Caco-2 (cell line): ENCODE data around the gene ATAD3A. TPM values are rescaled to one million over a fixed set of nuclear protein-coding genes. Genes with fewer than 3 reads are reported as not detected.
"Not testable (repeated sequence)": the region's sequence is repeated elsewhere in the genome, so short reads cannot be mapped to it uniquely, and the experiment has no call there.

Source experiments
- BruUV-seq: library from RNA; stranded (reverse); fragments of 400-500 nt; replicated peaks from 2 replicates; lab custom pipeline; 2021; lab: Mats Ljungman, UMichigan
- CTCF ChIA-PET: fragments of 300-600 bp; sonication (Branson Sonifier 250); formaldehyde crosslinking; loops from one replicate; lab custom pipeline; 2022; ENCODE audit warnings: antibody characterized with exemption; lab: Charles Lee
- POLR2A ChIA-PET: fragments of 300-600 bp; sonication (Branson Sonifier 250); formaldehyde crosslinking; loops from one replicate; lab custom pipeline; 2022; ENCODE audit warnings: antibody characterized with exemption; lab: Charles Lee
- DNase-seq, 2 experiments: peaks; one replicate each; pipeline versions ENCODE4 v3.0.0 to v3.0.0-alpha.2; 2020 to 2022
- H3K27me3 ChIP-seq: replicated peaks from 2 replicates; pipeline ENCODE4 v1.6.0; 2011; ENCODE audit warnings: low read length; ENCODE audit not compliant: control insufficient read depth, insufficient read depth
- H3K36me3 ChIP-seq: 2 replicates; pipeline ENCODE4 v1.5.1; 2011; ENCODE audit warnings: low read length; ENCODE audit not compliant: control insufficient read depth, insufficient read depth
- H3K4me1 ChIP-seq: fragments of 250-450 bp; sonication (Bioruptor Pico); 2 replicates; pipeline ENCODE4 v1.5.1; 2020; ENCODE audit warnings: mild to moderate bottlenecking
- H3K4me3 ChIP-seq: 2 replicates; pipeline ENCODE4 v1.5.1; 2011; ENCODE audit warnings: low read depth, mild to moderate bottlenecking, control low read depth, low read length
- H3K9me3 ChIP-seq: fragments of 250-450 bp; sonication (Bioruptor Pico); 2 replicates; pipeline ENCODE4 v1.5.1; 2020; ENCODE audit warnings: mild to moderate bottlenecking, moderate library complexity
- H3K27ac Mint-ChIP-seq: one replicate; pipeline ENCODE4 v1.8.0; 2022; ENCODE audit warnings: mixed read lengths; ENCODE audit not compliant: unreplicated experiment
- H3K27me3 Mint-ChIP-seq: one replicate; pipeline ENCODE4 v1.8.0; 2022; ENCODE audit warnings: mixed read lengths; ENCODE audit not compliant: insufficient read depth, unreplicated experiment
- H3K36me3 Mint-ChIP-seq: one replicate; pipeline ENCODE4 v1.8.0; 2022; ENCODE audit warnings: mild to moderate bottlenecking, mixed read lengths; ENCODE audit not compliant: insufficient read depth, unreplicated experiment
- H3K4me1 Mint-ChIP-seq: one replicate; pipeline ENCODE4 v1.8.0; 2022; ENCODE audit warnings: low read depth, mixed read lengths; ENCODE audit not compliant: unreplicated experiment
- H3K4me3 Mint-ChIP-seq: one replicate; pipeline ENCODE4 v1.8.0; 2022; ENCODE audit warnings: mild to moderate bottlenecking, moderate library complexity, mixed read lengths; ENCODE audit not compliant: unreplicated experiment
- H3K9me3 Mint-ChIP-seq: one replicate; pipeline ENCODE4 v1.8.0; 2022; ENCODE audit warnings: mixed read lengths; ENCODE audit not compliant: unreplicated experiment
- intact Hi-C: fragments of 100-400 bp; cut with micrococcal nuclease; formaldehyde crosslinking; loops from one replicate; pipeline ENCODE4 v1.10.0; 2022; ENCODE audit not compliant: unreplicated experiment
- total RNA-seq: library from RNA; stranded (reverse); gene quantifications from 2 replicates; pipeline ENCODE4 v1.2.3, GENCODE V29; 2022
- TF ChIP-seq, protein P1 (sequence below), 2 experiments: fragments of 200-600 bp in 1 of 2; IDR thresholded peaks; 1 replicate in 1 of 2; 2 replicates in 1 of 2; pipeline versions ENCODE4 v1.5.1 to v1.8.0; 2011 to 2022; ENCODE audit warnings: antibody characterized with exemption in 1 of 2, control low read depth in 1 of 2, inconsistent platforms in 1 of 2, low read depth in 1 of 2, low read length in 1 of 2, mild to moderate bottlenecking in 1 of 2, moderate library complexity in 1 of 2; ENCODE audit not compliant: insufficient read depth in 1 of 2, severe bottlenecking in 1 of 2, unreplicated experiment in 1 of 2

ATAD3A gene
- total RNA-seq, 1 experiment from 2014 or later, result 58.6 TPM

DNA sequence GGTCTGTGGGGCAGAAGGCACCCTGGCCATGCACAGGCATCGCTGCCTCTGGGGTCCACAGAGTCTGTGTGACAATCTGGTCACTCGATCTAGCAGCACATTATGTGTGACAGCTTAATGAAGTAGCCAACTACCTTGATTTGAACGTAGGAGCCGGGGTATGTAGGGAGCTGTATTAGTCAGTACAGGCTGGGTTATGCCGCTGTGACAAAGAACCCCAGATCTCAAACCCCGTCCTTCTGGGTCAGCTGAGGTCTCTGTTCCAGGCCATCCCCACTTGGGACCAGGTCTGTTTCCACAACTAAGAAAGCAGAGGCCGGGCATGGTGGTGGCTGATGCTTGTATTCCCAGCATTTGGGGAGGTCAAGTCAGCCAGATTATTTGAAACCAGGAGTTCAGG is 48.6 kb upstream of the ATAD3A start:
- DNase-seq, result no peak
- Histone ChIP-seq H3K4me3 (no peak overlapping the region), H3K36me3 (no peaks in the 10 kb centered on the region), H3K27me3 (no peaks in the 10 kb centered on the region), H3K4me1 (no peaks in the 10 kb centered on the region), H3K9me3 (no peaks in the 10 kb centered on the region)
- ChIA-PET POLR2A (no interaction called here), CTCF (no interaction called here)
- Mint-ChIP-seq H3K27ac (no peak overlapping the region), H3K4me3 (no peak overlapping the region), H3K36me3 (no peaks in the 10 kb centered on the region), H3K9me3 (no peaks in the 10 kb centered on the region), H3K27me3 (no peaks in the 10 kb centered on the region), H3K4me1 (no peaks in the 10 kb centered on the region)
- intact Hi-C loops, result no loop called here
- no TSS peak for BruUV-seq
- TF ChIP-seq, protein P1, sequence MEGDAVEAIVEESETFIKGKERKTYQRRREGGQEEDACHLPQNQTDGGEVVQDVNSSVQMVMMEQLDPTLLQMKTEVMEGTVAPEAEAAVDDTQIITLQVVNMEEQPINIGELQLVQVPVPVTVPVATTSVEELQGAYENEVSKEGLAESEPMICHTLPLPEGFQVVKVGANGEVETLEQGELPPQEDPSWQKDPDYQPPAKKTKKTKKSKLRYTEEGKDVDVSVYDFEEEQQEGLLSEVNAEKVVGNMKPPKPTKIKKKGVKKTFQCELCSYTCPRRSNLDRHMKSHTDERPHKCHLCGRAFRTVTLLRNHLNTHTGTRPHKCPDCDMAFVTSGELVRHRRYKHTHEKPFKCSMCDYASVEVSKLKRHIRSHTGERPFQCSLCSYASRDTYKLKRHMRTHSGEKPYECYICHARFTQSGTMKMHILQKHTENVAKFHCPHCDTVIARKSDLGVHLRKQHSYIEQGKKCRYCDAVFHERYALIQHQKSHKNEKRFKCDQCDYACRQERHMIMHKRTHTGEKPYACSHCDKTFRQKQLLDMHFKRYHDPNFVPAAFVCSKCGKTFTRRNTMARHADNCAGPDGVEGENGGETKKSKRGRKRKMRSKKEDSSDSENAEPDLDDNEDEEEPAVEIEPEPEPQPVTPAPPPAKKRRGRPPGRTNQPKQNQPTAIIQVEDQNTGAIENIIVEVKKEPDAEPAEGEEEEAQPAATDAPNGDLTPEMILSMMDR (IDR thresholded peaks at IDR 0.05; ENCODE audit: insufficient read depth in 1 of 2, low read depth in 1 of 2, low read length in 1 of 2, severe bottlenecking in 1 of 2, unreplicated experiment in 1 of 2), result no peak

DNA sequence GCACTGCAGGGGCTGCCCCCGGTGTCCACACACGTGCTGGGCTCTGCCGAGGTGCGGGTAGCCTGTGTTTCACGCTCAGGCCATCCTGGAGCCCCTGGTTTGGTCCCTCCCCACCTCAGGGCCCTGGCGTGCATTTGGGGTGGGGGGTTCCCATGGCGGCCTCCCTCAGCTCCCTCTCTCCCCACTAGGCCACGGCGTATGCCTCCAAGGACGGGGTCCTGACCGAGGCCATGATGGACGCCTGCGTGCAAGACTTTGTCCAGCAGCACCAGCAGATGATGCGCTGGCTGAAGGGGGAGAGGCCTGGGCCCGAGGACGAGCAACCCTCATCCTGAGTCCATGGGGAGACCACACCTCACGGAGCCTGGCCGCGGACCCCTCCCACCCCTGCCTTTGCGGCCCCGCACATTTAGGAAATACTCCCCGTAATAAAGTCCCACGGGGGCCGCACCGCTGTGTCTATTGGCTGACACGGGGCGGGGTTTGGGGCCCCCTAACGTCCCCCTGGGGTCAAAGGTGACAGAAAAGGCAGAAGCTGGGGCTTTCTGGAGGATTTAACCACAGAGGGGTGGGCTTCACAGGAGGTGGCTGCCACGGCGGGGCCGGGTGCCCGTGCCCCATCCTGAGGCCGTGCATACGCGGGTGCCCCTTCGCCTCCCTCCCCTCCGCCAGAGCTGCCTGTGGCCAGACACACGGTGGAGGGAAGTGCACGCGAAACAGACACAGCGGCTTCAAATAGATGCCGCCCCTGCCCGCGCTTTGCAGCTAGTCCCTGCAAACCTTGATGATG is 43.6 kb upstream of the ATAD3A start:
- H3K4me1 Mint-ChIP-seq, H3K4me3 Mint-ChIP-seq, H3K4me3 ChIP-seq, H3K27me3 ChIP-seq, POLR2A ChIA-PET, H3K9me3 ChIP-seq, H3K36me3 ChIP-seq, CTCF ChIA-PET, H3K9me3 Mint-ChIP-seq, BruUV-seq, H3K27ac Mint-ChIP-seq, H3K4me1 ChIP-seq, intact Hi-C loops, H3K27me3 Mint-ChIP-seq, DNase-seq: not testable (repeated sequence)
- H3K36me3 Mint-ChIP-seq, result peaks cover 10% of the 10 kb centered on the region

DNA sequence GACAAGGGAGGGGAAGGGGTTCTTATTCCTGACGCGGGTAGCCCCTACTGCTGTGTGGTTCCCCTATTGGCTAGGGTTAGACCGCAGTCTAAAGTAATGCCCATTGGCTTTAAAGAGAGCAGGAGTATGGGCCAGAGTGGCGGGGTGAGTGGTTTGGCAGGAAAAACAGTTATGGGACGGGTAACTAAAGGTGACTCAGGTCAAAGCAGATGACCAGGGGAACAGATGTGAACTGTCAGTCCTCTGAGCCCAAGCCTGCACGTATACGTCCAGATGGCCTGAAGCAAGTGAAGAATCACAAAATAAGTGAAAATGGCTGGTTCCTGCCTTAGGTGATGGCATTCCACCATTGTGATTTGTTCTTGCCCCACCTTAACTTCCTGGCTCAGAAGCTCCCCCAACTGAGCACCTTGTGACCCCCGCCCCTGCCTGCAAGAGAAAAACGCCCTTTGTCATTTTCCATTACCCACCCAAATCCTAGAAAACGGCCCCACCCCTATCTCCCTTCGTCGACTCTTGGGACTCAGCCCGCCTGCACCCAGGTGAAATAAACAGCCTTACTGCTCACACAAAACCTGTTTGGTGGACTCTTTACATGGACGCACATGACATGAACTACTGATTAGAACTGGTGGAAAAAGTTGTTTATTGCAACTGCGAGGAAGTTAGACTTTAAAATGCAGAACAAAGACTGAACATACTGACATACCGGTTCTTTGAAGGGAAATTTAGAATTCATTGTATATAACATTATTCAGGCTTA is 41.2 kb upstream of the ATAD3A start:
- peak in 1 of 2 experiments; percentile 19 for DNase-seq
- TF ChIP-seq, protein P1 (IDR thresholded peaks at IDR 0.05; ENCODE audit: insufficient read depth in 1 of 2, low read depth in 1 of 2, low read length in 1 of 2, severe bottlenecking in 1 of 2, unreplicated experiment in 1 of 2), result no peak
- H3K27me3 ChIP-seq, result no peaks in the 10 kb centered on the region
- POLR2A ChIA-PET, result no interaction called here
- H3K9me3 ChIP-seq, result no peaks in the 10 kb centered on the region
- H3K4me1 ChIP-seq, result 0 out of 2 replicates have a peak, but pooled peaks cover 4% of the 10 kb centered on the region
- intact Hi-C loops, result no loop called here
- BruUV-seq, result TSS peak; percentile 81
- H3K27ac Mint-ChIP-seq, result peak overlapping the region; percentile 93
- no peaks in the 10 kb centered on the region for H3K27me3 Mint-ChIP-seq
- H3K36me3 ChIP-seq, result no peaks in the 10 kb centered on the region
- no peaks in the 10 kb centered on the region for H3K4me1 Mint-ChIP-seq
- H3K9me3 Mint-ChIP-seq, result no peaks in the 10 kb centered on the region
- H3K4me3 Mint-ChIP-seq, result peak overlapping the region; percentile 95
- CTCF ChIA-PET, result interaction anchor here (0.7 kb wide), 1 partner anchor 39 kb away, joined by 3 read pairs; no protein-coding TSS in a partner anchor
- H3K36me3 Mint-ChIP-seq, result peaks cover 22% of the 10 kb centered on the region
- H3K4me3 ChIP-seq, result peak overlapping the region; percentile 63
